K562 (cell line): ENCODE measurements around the gene ESPN. TPM values are rescaled to one million over a fixed set of nuclear protein-coding genes. Genes with fewer than 3 reads are reported as not detected.

Source experiments
- BCOR ChIP-seq: fragments of 450-650 bp; IDR thresholded peaks from 2 replicates; pipeline ENCODE4 v1.6.1; 2016
- CBX2 ChIP-seq: fragments of 200-600 bp; sonication (generic); IDR thresholded peaks from one replicate; pipeline ENCODE4 v1.6.1; 2012; ENCODE audit warnings: mild to moderate bottlenecking, low read length, inconsistent platforms; ENCODE audit not compliant: insufficient read depth, poor library complexity, severe bottlenecking
- RAD51 ChIP-seq: fragments of 450-650 bp; IDR thresholded peaks from 2 replicates; pipeline ENCODE4 v1.7.1; 2016; ENCODE audit warnings: low read depth, mild to moderate bottlenecking, borderline replicate concordance
- ZNF407 ChIP-seq: fragments of 450-650 bp; IDR thresholded peaks from 2 replicates; pipeline ENCODE4 v1.6.1; 2016; ENCODE audit warnings: low read depth
- ZNF444 ChIP-seq: fragments of 250-450 bp; sonication (Bioruptor Pico); IDR thresholded peaks from 2 replicates; pipeline ENCODE4 v1.4.0; 2020; ENCODE audit warnings: mild to moderate bottlenecking, moderate library complexity
- ZSCAN32 ChIP-seq: fragments of 450-650 bp; formaldehyde crosslinking; IDR thresholded peaks from 2 replicates; pipeline ENCODE4 v1.4.0; 2020; ENCODE audit warnings: mild to moderate bottlenecking, moderate library complexity
- polyA plus RNA-seq, 8 experiments: library from polyadenylated mRNA; depleted of rRNA in 4 of 8; stranded (reverse) in 5 of 8; unstranded in 3 of 8; fragments of >200 nt; fragmentation: Nextera tagmentation in 2 of 8; fragmentation: Illumina TruSeq in 1 of 8; extraction: Ambion mirVana in 2 of 8; extraction: Trizol in 1 of 8; gene quantifications; 2 replicates each; pipeline versions ENCODE4 v1.2.1 to v1.2.3, GENCODE V29; 2011 to 2014; ENCODE audit warnings: inconsistent platforms in 1 of 8, missing spikeins in 1 of 8
- total RNA-seq, 7 experiments: library from RNA; depleted of rRNA in 6 of 7; stranded (reverse); fragments of >200 nt in 6 of 7; fragmentation: Illumina TruSeq in 2 of 7; extraction: Trizol in 2 of 7; gene quantifications; 2 replicates each; pipeline versions ENCODE4 v1.2.1 to v1.2.3, GENCODE V29; 2011 to 2021; ENCODE audit warnings: low replicate concordance in 1 of 7

The ESPN gene
- total and polyA plus RNA-seq, 9 of the 15 experiments (the other 6 are each of a cell fraction or from before 2014, with no cell fraction given): 0.07 to 1.2 (median 0.45) TPM; not detected in 3

GRCh38 chr1:6487804-6488484, 63.4 kb downstream of the ESPN start (continued):
- no peak for TF ChIP-seq ZNF407
- no peak for TF ChIP-seq ZSCAN32 (CRISPR knock-in tag)
- TF ChIP-seq CBX2: no peak
- peak; percentile 54 for TF ChIP-seq BCOR
- no peak for TF ChIP-seq RAD51
- TF ChIP-seq ZNF444 (CRISPR knock-in tag): no peak
